ENCODE measurements around the gene RNF213.

The RNF213 gene

DNA sequence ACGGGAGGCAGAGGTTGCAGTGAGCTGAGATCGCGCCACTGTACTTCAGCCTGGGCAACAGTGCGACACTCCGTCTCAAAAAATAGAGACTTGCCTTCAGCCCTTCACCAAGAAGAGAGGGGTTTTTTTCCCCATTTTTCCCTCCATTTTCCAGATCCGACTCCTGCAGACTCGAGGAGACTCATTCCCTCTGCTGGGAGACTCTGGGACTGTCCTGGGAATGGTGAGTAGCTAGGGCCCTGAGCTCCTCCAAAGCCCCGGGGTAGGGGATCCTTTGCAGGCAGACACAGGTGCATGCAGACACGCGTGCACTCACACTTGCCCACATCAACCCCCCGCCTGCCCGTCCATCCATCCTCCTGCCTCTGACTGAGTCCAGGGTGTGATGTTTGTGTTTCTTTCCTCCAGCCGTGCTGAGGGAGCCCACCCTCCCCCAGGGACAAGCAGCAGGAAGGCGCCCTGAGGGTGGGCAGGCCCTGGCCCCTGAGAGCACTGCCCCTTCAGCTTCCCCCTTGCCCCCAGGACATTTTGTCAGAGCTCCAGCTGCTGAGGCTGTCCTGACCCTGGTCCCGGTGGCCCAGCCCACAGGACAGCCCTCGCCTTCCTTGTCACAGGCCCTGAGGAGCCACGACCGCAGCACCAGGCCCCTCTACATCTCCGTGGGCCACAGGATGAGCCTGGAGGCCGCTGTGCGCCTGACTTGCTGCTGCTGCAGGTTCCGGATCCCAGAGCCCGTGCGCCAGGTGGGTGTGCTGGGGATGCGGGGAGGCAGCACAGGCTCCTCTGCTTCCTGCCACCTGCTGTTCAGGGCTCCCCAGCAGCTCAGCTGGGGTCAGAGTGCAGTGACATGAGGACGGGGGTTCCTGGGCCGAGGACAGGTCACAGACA, 164.5 kb downstream of the RNF213 start:
- TF ChIP-seq EZH2 (optimal IDR thresholded peaks at IDR 0.05; ENCODE audit: low read depth, low read length) (no peak), EZH2phosphoT487 (IDR thresholded peaks at IDR 0.05; ENCODE audit: low read length) (no peak), CTCF (IDR thresholded peaks at IDR 0.05; ENCODE audit: low read length) (no peak)

GRCh38 chr17:80425835-80426426, 165.3 kb downstream of the RNF213 start:
- TF ChIP-seq CTCF (IDR thresholded peaks at IDR 0.05; ENCODE audit: low read length) (no peak), EZH2phosphoT487 (IDR thresholded peaks at IDR 0.05; ENCODE audit: low read length) (no peak), EZH2 (optimal IDR thresholded peaks at IDR 0.05; ENCODE audit: low read depth, low read length) (no peak)
- Histone ChIP-seq H3K27ac (ENCODE audit: low read length) (no peak overlapping the region), H3K27me3 (replicated peaks; ENCODE audit: insufficient read depth, low read length) (peaks cover 57% of the 10 kb centered on the region), H3F3A (ENCODE audit: insufficient read depth, low read length) (no peaks in the 10 kb centered on the region), H3K4me1 (ENCODE audit: low read length) (no peaks in the 10 kb centered on the region), H3K9ac (ENCODE audit: low read length) (no peak overlapping the region), H3K9me2 (replicated peaks; ENCODE audit: insufficient read depth, low read length) (no peaks in the 10 kb centered on the region), H3K4me3 (ENCODE audit: low read length) (no peak overlapping the region), H3K9me3 (replicated peaks; ENCODE audit: insufficient read depth, low read length) (no peaks in the 10 kb centered on the region), H3K79me2 (ENCODE audit: low read length) (no peaks in the 10 kb centered on the region), H3K36me3 (replicated peaks; ENCODE audit: insufficient read depth, low read length) (no peaks in the 10 kb centered on the region), H2AFZ (ENCODE audit: low read length) (no peak overlapping the region), H3K4me2 (ENCODE audit: low read depth, low read length) (no peak overlapping the region), H4K20me1 (ENCODE audit: insufficient read depth, low read length) (no peaks in the 10 kb centered on the region)
- DNase-seq, result no peak

More for the DNA sequence above, 164.5 kb downstream of the RNF213 start:
- no peaks in the 10 kb centered on the region for H3K36me3 ChIP-seq (replicated peaks; ENCODE audit: insufficient read depth, low read length)
- no peaks in the 10 kb centered on the region for H3F3A ChIP-seq (ENCODE audit: insufficient read depth, low read length)
- no peaks in the 10 kb centered on the region for H3K9me2 ChIP-seq (replicated peaks; ENCODE audit: insufficient read depth, low read length)
- no peaks in the 10 kb centered on the region for H4K20me1 ChIP-seq (ENCODE audit: insufficient read depth, low read length)
- H3K9me3 ChIP-seq (replicated peaks; ENCODE audit: insufficient read depth, low read length), result no peaks in the 10 kb centered on the region
- H3K79me2 ChIP-seq (ENCODE audit: low read length), result no peaks in the 10 kb centered on the region
- no peak overlapping the region for H3K9ac ChIP-seq (ENCODE audit: low read length)
- no peak overlapping the region for H3K27ac ChIP-seq (ENCODE audit: low read length)
- H3K4me3 ChIP-seq (ENCODE audit: low read length), result no peak overlapping the region
- no peaks in the 10 kb centered on the region for H3K4me1 ChIP-seq (ENCODE audit: low read length)
- DNase-seq, result no peak
- H3K27me3 ChIP-seq (replicated peaks; ENCODE audit: insufficient read depth, low read length), result peaks cover 49% of the 10 kb centered on the region
- H2AFZ ChIP-seq (ENCODE audit: low read length), result no peak overlapping the region
- H3K4me2 ChIP-seq (ENCODE audit: low read depth, low read length), result no peak overlapping the region

- no peaks in the 10 kb centered on the region for H3K9me2 ChIP-seq (replicated peaks; ENCODE audit: insufficient read depth, low read length)
- no peaks in the 10 kb centered on the region for H3F3A ChIP-seq (ENCODE audit: insufficient read depth, low read length)
- H3K4me1 ChIP-seq (ENCODE audit: low read length), result no peaks in the 10 kb centered on the region
- no peak overlapping the region for H3K27ac ChIP-seq (ENCODE audit: low read length)
- no peaks in the 10 kb centered on the region for H3K36me3 ChIP-seq (replicated peaks; ENCODE audit: insufficient read depth, low read length)
- H3K79me2 ChIP-seq (ENCODE audit: low read length), result no peaks in the 10 kb centered on the region
- H3K4me3 ChIP-seq (ENCODE audit: low read length), result no peak overlapping the region
- H3K27me3 ChIP-seq (replicated peaks; ENCODE audit: insufficient read depth, low read length), result peaks cover 66% of the 10 kb centered on the region
- H3K9ac ChIP-seq (ENCODE audit: low read length), result no peak overlapping the region
- TF ChIP-seq CTCF (IDR thresholded peaks at IDR 0.05; ENCODE audit: low read length) (peak; percentile 93), EZH2phosphoT487 (IDR thresholded peaks at IDR 0.05; ENCODE audit: low read length) (no peak)
- H4K20me1 ChIP-seq (ENCODE audit: insufficient read depth, low read length), result no peaks in the 10 kb centered on the region
- H3K4me2 ChIP-seq (ENCODE audit: low read depth, low read length), result peak overlapping the region; percentile 10; the same call in 1 of the 2 replicates
- no peaks in the 10 kb centered on the region for H3K9me3 ChIP-seq (replicated peaks; ENCODE audit: insufficient read depth, low read length)
- peak overlapping the region; percentile 32; the same call in 1 of the 2 replicates for H2AFZ ChIP-seq (ENCODE audit: low read length)
- peak; percentile 69 for DNase-seq
Observed at GRCh38 chr17:80426671-80427326, 166.1 kb downstream of the RNF213 start.
